Globus pallidus (tissue), 1 donor: Measurements from ENCODE around the gene CCKAR.

ENCODE experiments used
- DNase-seq: peaks from one replicate; pipeline ENCODE4 v3.0.0-alpha.2; 2015; ENCODE audit warnings: low spot score

CCKAR gene

GRCh38 chr4:26489101-26489985 is 941 bp downstream of the CCKAR start:
- DNase-seq = no peak

GRCh38 chr4:26485684-26486083 is 4.6 kb downstream of the CCKAR start:
- no peak for DNase-seq

GRCh38 chr4:26484516-26484915 is 5.8 kb downstream of the CCKAR start:
- no peak for DNase-seq

GRCh38 chr4:26484032-26484515 is 6.2 kb downstream of the CCKAR start:
- DNase-seq = no peak

- no peak for DNase-seq
Observed at GRCh38 chr4:26482508-26483462, 7.5 kb downstream of the CCKAR start.

- DNase-seq = no peak
Observed at GRCh38 chr4:26478330-26478729, 12.0 kb downstream of the CCKAR start.

GRCh38 chr4:26476545-26476944 is 13.7 kb downstream of the CCKAR start:
- no peak for DNase-seq

- no peak for DNase-seq
Observed at GRCh38 chr4:26475716-26476115, 14.6 kb downstream of the CCKAR start.

GRCh38 chr4:26474551-26474950 is 15.7 kb downstream of the CCKAR start:
- DNase-seq = no peak

- no peak for DNase-seq
Observed at GRCh38 chr4:26473893-26474292, 16.4 kb downstream of the CCKAR start.

- no peak for DNase-seq
Observed at GRCh38 chr4:26471890-26472289, 18.4 kb downstream of the CCKAR start.

GRCh38 chr4:26468977-26469376 is 21.3 kb downstream of the CCKAR start:
- no peak for DNase-seq

- no peak for DNase-seq
Observed at GRCh38 chr4:26468283-26468949, 21.9 kb downstream of the CCKAR start.

- DNase-seq = no peak
Observed at GRCh38 chr4:26467724-26468123, 22.6 kb downstream of the CCKAR start.

GRCh38 chr4:26466578-26467270 is 23.6 kb downstream of the CCKAR start:
- no peak for DNase-seq

- no peak for DNase-seq
Observed at GRCh38 chr4:26464420-26465095, 25.7 kb downstream of the CCKAR start.

GRCh38 chr4:26463386-26463785 is 26.9 kb downstream of the CCKAR start:
- DNase-seq = no peak

GRCh38 chr4:26462874-26463273 is 27.4 kb downstream of the CCKAR start:
- DNase-seq = no peak

- no peak for DNase-seq
Observed at GRCh38 chr4:26459756-26460530, 30.3 kb downstream of the CCKAR start.
